ENCODE results near the gene PDE4D.
"Not testable (repeated sequence)": the region's sequence is repeated elsewhere in the genome, so short reads cannot be mapped to it uniquely, and the experiment has no call there.

PDE4D gene

GRCh38 chr5:59798862-59799667 lies 94.5 kb downstream of the PDE4D start:
- DNase-seq = peak; percentile 54

- no peak for DNase-seq
Measured at GRCh38 chr5:59795141-59795540, 98.4 kb downstream of the PDE4D start.

- no peak for DNase-seq
Measured at GRCh38 chr5:59792983-59793585, 100.4 kb downstream of the PDE4D start.

- no peak for DNase-seq
Measured at GRCh38 chr5:59791617-59792016, 101.9 kb downstream of the PDE4D start.

- no peak for DNase-seq
Measured at GRCh38 chr5:59790776-59791475, 102.6 kb downstream of the PDE4D start.

- DNase-seq = no peak
Measured at GRCh38 chr5:59790376-59790775, 103.2 kb downstream of the PDE4D start.

- DNase-seq = no peak
Measured at GRCh38 chr5:59789894-59790293, 103.6 kb downstream of the PDE4D start.

GRCh38 chr5:59789197-59789596 lies 104.3 kb downstream of the PDE4D start:
- no peak for DNase-seq

- no peak for DNase-seq
Measured at GRCh38 chr5:59786334-59786805, 107.2 kb downstream of the PDE4D start.

GRCh38 chr5:59785676-59786333 lies 107.7 kb downstream of the PDE4D start:
- no peak for DNase-seq

- not testable (repeated sequence) for DNase-seq
Measured at GRCh38 chr5:59784708-59785107, 108.8 kb downstream of the PDE4D start.

- DNase-seq = no peak
Measured at GRCh38 chr5:59783264-59783663, 110.3 kb downstream of the PDE4D start.

GRCh38 chr5:59782856-59783255 lies 110.7 kb downstream of the PDE4D start:
- no peak for DNase-seq

- DNase-seq = no peak
Measured at GRCh38 chr5:59779453-59779852, 114.1 kb downstream of the PDE4D start.

GRCh38 chr5:59777028-59777427 lies 116.5 kb downstream of the PDE4D start:
- DNase-seq = no peak

GRCh38 chr5:59773294-59773693 lies 120.2 kb downstream of the PDE4D start:
- DNase-seq = no peak

GRCh38 chr5:59772757-59773156 lies 120.8 kb downstream of the PDE4D start:
- DNase-seq = no peak

GRCh38 chr5:59772206-59772605 lies 121.3 kb downstream of the PDE4D start:
- no peak for DNase-seq

GRCh38 chr5:59770953-59771352 lies 122.6 kb downstream of the PDE4D start:
- DNase-seq = no peak

GRCh38 chr5:59769832-59770231 lies 123.7 kb downstream of the PDE4D start:
- no peak for DNase-seq

GRCh38 chr5:59769041-59769360 lies 124.5 kb downstream of the PDE4D start:
- no peak for DNase-seq

GRCh38 chr5:59768152-59769040 lies 125.1 kb downstream of the PDE4D start:
- peak; percentile 64 for DNase-seq
